Measurements from ENCODE around the gene KDELR1. TPM values are rescaled to one million over a fixed set of nuclear protein-coding genes. Genes with fewer than 3 reads are reported as not detected.

KDELR1 gene
- 105 and 119 TPM in 2 replicates for total RNA-seq (2014; rRNA removed; shearing (Covaris generic))

DNA sequence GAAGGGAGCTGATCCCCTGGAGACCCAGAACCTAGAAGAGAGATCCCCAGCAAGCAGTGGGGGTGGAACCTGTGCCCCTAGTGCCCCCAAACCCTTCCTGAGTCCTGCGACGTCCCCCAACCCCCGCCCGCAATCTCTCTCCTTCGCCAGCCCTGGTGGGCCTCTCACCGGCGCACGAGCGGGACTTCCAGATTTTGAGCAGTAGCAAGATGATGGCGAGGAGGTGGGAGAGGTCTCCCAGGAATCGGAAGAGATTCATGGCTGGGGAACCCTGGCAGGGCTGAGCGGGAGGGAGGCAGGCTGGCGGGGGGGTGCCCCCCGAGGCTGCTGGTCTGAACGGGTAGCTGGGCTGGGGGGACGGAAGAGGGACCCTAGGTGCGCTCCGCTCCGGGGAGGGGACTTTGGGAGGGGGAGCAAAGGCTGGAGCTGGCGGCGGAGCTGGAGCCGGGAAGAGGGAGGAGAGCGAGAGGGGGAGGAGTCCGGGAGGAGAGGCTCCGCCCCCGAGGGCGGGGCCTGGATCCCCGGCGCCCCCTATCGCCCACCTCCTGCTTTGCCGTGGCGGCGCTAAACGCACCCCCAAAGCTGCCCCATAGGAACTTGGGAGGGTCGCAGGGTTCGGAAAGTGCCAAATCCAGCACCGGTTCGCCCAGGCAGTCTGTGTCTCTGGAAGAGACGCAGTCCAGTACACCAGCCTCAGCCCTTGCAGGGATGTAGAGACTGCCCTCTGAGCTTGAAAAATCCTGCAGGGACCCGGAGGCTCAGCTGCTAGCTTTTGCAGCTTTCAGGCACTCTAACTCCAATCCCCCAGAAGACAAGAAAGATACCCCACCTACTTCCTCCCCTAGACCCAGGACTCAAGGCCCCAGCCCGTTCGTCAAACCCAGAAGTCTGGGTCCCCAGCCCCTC lies at the start of gene KDELR1:
Gene KDELR1 (minus strand): TSS at position 452 of the 906 bp plus-strand sequence. CDS start 193 bp downstream, at position 259.
- Histone ChIP-seq H3K4me3 (peak within 1 kb of the TSS; percentile 84), H3K27me3 (peaks cover 32% of the 10 kb centered on the region), H3K36me3 (peaks cover 22% of the 10 kb centered on the region), H3K4me1 (peaks cover 5% of the 10 kb centered on the region; the same call in 1 of the 2 replicates), H3K9me3 (replicated peaks) (no peaks in the 10 kb centered on the region), H3K27ac (peak within 1 kb of the TSS; percentile 89)
- DNase-seq: peak; percentile 70 to 83

DNA sequence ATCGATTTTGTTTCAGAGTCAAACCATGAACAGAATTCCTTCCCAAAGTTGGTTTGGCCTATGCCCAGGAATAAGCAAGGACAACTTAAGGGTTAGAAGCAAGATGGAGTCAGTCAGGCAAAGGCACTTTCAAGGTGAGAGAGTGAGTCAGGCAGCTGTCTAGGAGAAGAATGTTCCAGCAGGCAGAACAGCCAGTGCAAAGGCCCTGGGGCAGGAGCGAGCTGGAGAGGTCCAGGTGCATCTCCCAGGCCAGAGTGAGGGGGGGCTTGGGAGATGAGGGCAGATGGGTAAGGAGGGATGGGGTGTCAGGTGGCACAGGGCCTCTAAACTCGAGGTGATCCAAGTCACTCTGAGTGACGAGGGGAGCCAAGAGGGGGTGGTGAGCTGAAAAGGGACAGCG lies 45.2 kb upstream of the KDELR1 start:
- H3K36me3 ChIP-seq: no peaks in the 10 kb centered on the region
- DNase-seq: no peak
- H3K4me3 ChIP-seq: no peak overlapping the region
- H3K9me3 ChIP-seq (replicated peaks): no peaks in the 10 kb centered on the region
- no peaks in the 10 kb centered on the region for H3K4me1 ChIP-seq
- H3K27me3 ChIP-seq: no peaks in the 10 kb centered on the region; the same call in 1 of the 2 replicates
- no peak overlapping the region for H3K27ac ChIP-seq

DNA sequence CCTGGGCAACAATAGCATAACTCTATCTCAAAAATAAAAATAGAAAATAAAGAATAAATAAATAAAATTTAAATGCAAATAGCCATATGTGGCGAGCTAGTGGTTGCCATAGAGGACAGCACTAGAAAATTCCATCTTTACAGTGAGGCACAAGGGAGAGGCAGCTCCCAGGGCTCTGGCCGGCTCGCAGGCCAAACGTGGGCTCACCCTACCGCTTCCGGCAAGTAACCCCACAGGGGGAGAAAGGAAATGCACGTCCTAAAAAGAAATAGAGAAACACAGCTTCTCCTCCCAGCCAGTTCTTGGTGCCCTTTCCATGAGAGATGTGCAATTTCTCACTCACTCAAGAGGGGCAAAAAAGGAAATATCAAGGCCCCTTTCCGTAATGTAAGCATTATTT lies 42.0 kb upstream of the KDELR1 start:
- no peak for DNase-seq
- Histone ChIP-seq H3K9me3 (replicated peaks) (no peaks in the 10 kb centered on the region), H3K27ac (no peak overlapping the region), H3K27me3 (no peaks in the 10 kb centered on the region; the same call in 1 of the 2 replicates), H3K4me3 (no peak overlapping the region), H3K4me1 (no peaks in the 10 kb centered on the region), H3K36me3 (no peaks in the 10 kb centered on the region)

DNA sequence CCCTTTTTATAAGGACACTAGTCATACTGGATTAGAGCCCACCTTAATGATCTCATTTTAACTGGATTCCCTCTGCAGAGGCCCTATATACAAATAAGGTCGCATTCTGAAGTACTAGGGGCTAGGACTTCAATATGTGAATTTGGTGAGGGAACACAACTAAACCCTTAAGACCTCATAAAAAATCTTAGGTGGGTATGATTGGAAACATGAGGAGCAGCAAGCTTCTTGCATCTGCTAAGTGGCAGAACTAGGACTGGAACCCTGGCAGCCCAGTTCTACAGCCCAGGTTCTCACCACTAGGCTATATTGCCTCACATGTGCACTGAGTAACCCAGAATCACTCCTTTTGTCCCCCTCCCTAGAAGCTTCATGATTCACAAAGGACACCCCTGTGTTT lies 37.3 kb upstream of the KDELR1 start:
- Histone ChIP-seq H3K4me3 (no peak overlapping the region), H3K36me3 (no peaks in the 10 kb centered on the region), H3K27me3 (no peaks in the 10 kb centered on the region), H3K9me3 (replicated peaks) (no peaks in the 10 kb centered on the region), H3K27ac (no peak overlapping the region), H3K4me1 (0 out of 2 replicates have a peak, but pooled peaks cover 3% of the 10 kb centered on the region)
- DNase-seq: no peak

DNA sequence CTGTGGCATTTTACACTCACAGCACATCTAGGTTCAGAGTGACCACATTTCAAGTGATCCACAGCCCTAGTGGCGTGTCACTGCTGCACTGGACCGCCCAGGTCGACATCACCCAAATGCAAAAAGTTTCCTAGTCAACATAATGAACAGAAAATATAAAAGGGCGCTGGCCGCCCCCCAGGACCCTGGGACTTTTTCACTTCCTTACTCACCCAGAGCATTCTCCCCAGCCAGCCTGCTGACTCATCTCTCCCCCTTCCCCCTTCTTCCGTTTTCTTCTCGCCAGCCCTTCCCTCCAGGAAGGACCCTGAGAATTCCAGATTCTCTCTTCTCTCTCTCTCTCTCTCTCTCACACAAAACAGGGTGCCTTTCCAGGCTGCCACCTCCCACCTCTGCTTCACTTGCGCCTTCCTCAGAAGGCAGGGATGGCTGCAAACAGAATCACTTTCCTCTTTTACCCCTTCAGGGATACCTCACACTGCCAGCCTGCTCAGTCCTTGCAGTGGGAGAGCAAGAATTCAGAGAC lies 33.4 kb upstream of the KDELR1 start:
- peak; percentile 34 to 40 for DNase-seq
- Histone ChIP-seq H3K4me3 (peak overlapping the region; percentile 23), H3K9me3 (replicated peaks) (no peaks in the 10 kb centered on the region), H3K4me1 (0 out of 2 replicates have a peak, but pooled peaks cover 3% of the 10 kb centered on the region), H3K36me3 (no peaks in the 10 kb centered on the region), H3K27me3 (0 out of 2 replicates have a peak, but pooled peaks cover 4% of the 10 kb centered on the region), H3K27ac (no peak overlapping the region; the same call in 1 of the 2 replicates)

DNA sequence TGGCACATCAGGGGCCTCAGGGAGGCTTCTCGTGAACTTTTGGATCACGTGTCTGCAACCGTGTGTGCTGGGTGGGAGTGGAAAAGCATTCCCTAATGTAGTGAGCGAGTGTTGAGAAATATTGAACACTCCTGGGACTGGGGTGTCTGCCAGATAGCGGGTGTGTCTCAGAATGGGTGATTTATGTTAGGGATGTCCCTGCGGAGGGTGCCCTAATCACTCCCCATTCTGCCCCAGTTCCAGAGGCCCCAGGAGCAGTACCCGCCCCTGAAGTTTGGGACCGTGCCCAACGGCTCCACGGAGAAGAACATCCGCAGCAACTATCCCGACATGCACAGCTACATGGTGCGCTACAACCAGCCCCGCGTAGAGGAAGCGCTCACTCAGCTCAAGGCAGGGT lies 30.2 kb upstream of the KDELR1 start:
- no peaks in the 10 kb centered on the region for H3K9me3 ChIP-seq (replicated peaks)
- DNase-seq: no peak
- H3K27ac ChIP-seq: no peak overlapping the region
- no peak overlapping the region for H3K4me3 ChIP-seq
- 0 out of 2 replicates have a peak, but pooled peaks cover 3% of the 10 kb centered on the region for H3K4me1 ChIP-seq
- H3K36me3 ChIP-seq: no peaks in the 10 kb centered on the region
- H3K27me3 ChIP-seq: 0 out of 2 replicates have a peak, but pooled peaks cover 4% of the 10 kb centered on the region

DNA sequence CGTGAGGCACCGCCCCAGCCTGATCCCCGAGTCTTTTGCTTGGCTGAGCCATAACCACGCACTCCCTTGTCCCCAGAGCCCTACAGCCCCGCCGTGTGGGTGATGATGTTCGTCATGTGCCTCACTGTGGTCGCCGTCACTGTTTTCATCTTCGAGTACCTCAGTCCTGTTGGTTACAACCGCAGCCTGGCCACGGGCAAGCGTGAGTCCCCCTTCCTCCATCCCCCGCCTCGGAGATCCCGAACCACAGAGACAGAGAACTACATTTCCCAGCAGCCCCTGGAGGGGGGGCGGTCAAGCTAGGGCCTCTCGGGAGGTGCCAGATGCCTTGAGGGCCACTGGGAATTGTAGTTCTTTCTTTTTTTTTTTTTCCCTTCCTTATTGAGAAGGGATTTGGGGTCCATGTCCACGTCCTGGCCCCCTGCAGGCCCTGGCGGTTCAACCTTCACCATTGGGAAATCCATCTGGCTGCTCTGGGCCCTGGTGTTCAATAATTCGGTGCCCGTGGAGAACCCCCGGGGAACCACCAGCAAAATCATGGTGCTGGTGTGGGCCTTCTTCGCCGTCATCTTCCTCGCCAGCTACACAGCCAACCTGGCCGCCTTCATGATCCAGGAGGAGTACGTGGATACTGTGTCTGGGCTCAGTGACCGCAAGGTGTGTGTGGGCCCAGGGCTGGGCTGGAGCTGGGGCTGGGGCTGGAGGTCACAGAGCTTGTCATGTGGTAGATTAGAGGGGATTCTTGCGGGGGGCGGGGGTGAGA lies 28.0 kb upstream of the KDELR1 start:
- DNase-seq: peak; percentile 54 to 63
- no peak overlapping the region for H3K4me3 ChIP-seq
- no peak overlapping the region for H3K27ac ChIP-seq
- 0 out of 2 replicates have a peak, but pooled peaks cover under 1% of the 10 kb centered on the region for H3K4me1 ChIP-seq
- H3K9me3 ChIP-seq (replicated peaks): no peaks in the 10 kb centered on the region
- H3K27me3 ChIP-seq: 0 out of 2 replicates have a peak, but pooled peaks cover 4% of the 10 kb centered on the region
- no peaks in the 10 kb centered on the region for H3K36me3 ChIP-seq

DNA sequence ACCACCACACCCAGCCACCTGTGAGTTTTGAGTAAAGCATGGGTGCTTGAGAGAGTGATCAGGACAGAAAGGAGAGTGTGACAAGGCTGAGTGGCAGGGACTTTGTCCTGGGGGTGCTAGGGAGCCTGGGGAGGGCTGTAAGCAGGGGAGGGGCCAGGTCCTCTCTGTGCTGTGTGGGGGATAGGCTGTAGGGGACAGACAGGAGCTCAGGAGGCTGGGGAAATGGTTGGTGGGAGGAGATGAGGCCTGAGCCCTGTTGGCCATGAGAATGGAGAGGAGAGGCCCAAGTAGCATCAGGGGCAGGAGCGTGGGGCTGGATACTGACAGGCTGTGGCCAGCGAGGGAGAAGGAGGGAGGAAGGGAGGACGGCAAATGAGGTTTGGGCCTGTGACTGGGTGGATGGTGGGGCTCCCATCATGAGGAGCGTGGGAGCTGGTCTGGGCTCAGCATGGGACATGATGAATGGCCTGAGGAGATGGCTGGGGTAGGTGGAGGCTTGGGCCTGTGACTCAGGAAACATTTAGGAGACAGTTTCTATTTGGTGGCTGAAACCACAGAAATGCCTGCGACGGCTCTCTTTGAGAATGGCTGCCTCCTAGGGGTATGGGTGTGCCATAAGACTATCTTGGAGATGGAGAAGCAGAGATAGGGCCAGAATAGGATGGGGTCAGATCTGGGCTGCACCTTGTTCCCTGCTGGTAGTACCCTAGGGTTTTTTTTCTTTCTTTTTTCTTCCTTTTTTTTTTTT lies 27.1 kb upstream of the KDELR1 start:
- H3K27me3 ChIP-seq: 0 out of 2 replicates have a peak, but pooled peaks cover 4% of the 10 kb centered on the region
- no peak overlapping the region for H3K4me3 ChIP-seq
- no peak for DNase-seq
- H3K27ac ChIP-seq: no peak overlapping the region
- no peaks in the 10 kb centered on the region for H3K9me3 ChIP-seq (replicated peaks)
- no peaks in the 10 kb centered on the region for H3K36me3 ChIP-seq
- no peaks in the 10 kb centered on the region for H3K4me1 ChIP-seq

DNA sequence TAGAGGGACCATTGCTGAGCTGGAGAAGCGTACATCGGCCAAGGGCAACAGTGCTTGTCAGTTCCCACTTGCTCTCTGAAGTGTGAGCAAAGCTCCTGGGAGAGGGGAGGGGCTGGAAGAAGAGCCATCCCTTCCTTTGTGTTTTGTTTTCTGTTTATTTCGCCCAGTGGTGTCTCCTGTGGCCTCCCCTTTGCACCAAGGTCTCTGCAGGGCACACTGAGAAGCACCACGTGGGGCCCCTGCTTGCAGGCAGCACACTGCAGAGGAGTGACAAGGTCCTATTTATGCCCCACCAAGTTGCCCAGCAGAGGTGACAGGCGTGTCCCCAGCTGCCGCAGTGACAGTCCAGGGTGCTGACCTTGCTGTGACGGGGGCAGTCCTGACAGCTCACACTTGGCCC lies 26.1 kb upstream of the KDELR1 start:
- Histone ChIP-seq H3K9me3 (replicated peaks) (no peaks in the 10 kb centered on the region), H3K4me3 (no peak overlapping the region), H3K4me1 (no peaks in the 10 kb centered on the region), H3K27me3 (0 out of 2 replicates have a peak, but pooled peaks cover 4% of the 10 kb centered on the region), H3K36me3 (no peaks in the 10 kb centered on the region), H3K27ac (no peak overlapping the region)
- DNase-seq: no peak

DNA sequence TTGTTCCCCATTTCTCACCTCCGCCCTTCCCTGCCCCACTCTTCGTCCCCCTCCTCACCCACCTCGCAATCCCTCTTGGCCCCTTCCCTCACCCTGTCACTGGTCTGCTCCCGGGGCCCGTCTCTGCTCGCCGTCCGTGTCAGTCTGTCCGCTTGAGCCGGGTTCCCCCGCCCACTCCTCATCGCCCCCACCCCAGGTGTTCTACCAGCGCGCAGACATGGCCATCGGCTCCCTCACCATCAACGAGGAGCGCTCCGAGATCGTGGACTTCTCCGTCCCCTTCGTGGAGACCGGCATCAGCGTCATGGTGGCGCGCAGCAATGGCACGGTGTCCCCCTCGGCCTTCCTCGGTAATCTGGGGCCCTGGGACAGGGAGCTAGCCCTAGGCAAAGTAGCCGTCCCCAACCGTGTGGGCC lies 24.5 kb upstream of the KDELR1 start:
- Histone ChIP-seq H3K36me3 (no peaks in the 10 kb centered on the region), H3K27ac (no peak overlapping the region), H3K9me3 (replicated peaks) (no peaks in the 10 kb centered on the region), H3K27me3 (no peaks in the 10 kb centered on the region), H3K4me3 (no peak overlapping the region), H3K4me1 (no peaks in the 10 kb centered on the region)
- no peak for DNase-seq

DNA sequence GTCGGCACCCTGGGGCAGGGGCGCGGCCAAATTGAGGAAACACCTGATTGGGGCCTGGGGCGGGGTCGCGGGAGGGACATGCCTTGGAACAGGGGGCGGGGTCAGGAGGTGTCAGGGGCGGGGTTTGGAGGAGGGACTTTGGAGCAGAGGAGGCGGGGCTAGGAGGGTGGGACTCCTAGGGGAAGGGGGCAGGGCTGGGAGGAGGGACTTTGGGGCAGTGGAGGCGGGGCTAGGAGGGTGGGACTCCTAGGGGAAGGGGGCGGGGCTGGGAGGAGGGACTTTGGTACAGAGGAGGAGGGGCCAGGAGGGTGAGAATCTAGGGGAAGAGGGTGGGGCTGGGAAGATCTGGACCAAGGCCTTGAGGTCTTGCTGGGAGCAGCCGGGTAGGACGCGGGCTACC lies 24.0 kb upstream of the KDELR1 start:
- no peak overlapping the region for H3K27ac ChIP-seq
- no peaks in the 10 kb centered on the region for H3K4me1 ChIP-seq
- H3K27me3 ChIP-seq: no peaks in the 10 kb centered on the region
- H3K9me3 ChIP-seq (replicated peaks): no peaks in the 10 kb centered on the region
- H3K4me3 ChIP-seq: no peak overlapping the region
- no peaks in the 10 kb centered on the region for H3K36me3 ChIP-seq
- DNase-seq: peak; percentile 72 to 79

DNA sequence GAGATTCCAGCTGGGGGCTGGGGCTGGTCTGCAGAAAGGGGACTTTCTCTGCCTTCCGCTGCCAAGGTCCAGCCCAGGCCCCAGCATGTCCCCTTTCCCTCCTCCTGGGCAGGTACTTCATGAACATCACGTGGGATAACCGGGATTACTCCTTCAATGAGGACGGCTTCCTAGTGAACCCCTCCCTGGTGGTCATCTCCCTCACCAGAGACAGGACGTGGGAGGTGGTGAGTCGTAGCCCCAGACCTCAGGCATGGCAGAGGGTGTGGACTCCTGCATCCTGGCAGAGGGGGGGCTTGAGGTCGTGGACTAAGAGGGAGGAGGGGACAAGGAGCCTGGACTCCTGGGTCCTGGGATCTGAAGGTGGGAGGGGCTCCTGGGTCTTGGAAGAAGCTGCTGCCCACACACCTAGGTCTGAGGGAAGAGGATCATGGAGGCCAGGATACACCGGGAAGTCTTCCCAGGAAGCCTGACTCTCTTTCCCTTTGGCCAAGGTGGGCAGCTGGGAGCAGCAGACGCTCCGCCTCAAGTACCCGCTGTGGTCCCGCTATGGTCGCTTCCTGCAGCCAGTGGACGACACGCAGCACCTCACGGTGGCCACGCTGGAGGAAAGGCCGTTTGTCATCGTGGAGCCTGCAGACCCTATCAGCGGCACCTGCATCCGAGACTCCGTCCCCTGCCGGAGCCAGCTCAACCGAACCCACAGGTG lies 22.7 kb upstream of the KDELR1 start:
- Histone ChIP-seq H3K27ac (no peak overlapping the region), H3K4me3 (no peak overlapping the region), H3K27me3 (no peaks in the 10 kb centered on the region), H3K36me3 (no peaks in the 10 kb centered on the region), H3K4me1 (no peaks in the 10 kb centered on the region), H3K9me3 (replicated peaks) (no peaks in the 10 kb centered on the region)
- no peak for DNase-seq

DNA sequence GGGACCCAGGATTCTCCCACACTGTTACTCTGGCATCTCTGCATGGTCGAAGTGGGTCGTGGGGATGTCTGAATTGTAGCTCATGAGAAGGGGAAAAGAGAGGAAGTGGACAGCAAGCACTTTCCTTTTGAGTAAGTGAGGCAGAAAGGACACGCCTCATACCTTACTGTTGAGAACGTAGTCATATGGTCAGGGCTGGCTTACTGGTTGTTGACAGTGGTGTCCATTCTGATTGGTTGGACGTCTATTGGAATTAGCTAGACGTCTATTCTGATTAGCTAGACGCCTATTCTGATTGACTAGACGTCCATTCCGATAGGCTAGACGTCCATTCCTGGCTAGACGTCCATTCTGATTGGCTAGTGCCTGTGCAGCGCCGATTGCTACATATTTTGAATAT lies 14.5 kb upstream of the KDELR1 start:
- H3K27me3 ChIP-seq: no peaks in the 10 kb centered on the region
- no peaks in the 10 kb centered on the region for H3K4me1 ChIP-seq
- no peak overlapping the region for H3K4me3 ChIP-seq
- no peak overlapping the region for H3K27ac ChIP-seq
- DNase-seq: no peak
- no peaks in the 10 kb centered on the region for H3K9me3 ChIP-seq (replicated peaks)
- no peaks in the 10 kb centered on the region for H3K36me3 ChIP-seq
